Thoracic aorta (tissue), 2 donors: ENCODE results near the gene RALGPS2. TPM values are rescaled to one million over a fixed set of nuclear protein-coding genes. Genes with fewer than 3 reads are reported as not detected.

ENCODE experiments used
- ATAC-seq: fragments of 150-250 bp; one replicate; pipeline ENCODE4 v1.8.0; 2017; ENCODE audit warnings: low read depth; ENCODE audit not compliant: insufficient number of reproducible peaks, low FRiP score
- DNase-seq: peaks from one replicate; pipeline ENCODE4 v3.0.0-alpha.2; 2020; ENCODE audit warnings: low spot score
- H3K27ac ChIP-seq, 2 donors: fragments of 200-600 bp; sonication (generic); 1 replicate in 1 of 2; 2 replicates in 1 of 2; pipeline ENCODE4 v1.5.1; 2016; ENCODE audit warnings: mild to moderate bottlenecking in 2 of 2, moderate library complexity in 2 of 2
- H3K27me3 ChIP-seq: fragments of 200-600 bp; sonication (generic); replicated peaks from 2 replicates; pipeline ENCODE4 v1.6.0; 2016; ENCODE audit warnings: mild to moderate bottlenecking; ENCODE audit not compliant: insufficient read depth
- H3K36me3 ChIP-seq: fragments of 200-600 bp; sonication (generic); one replicate; pipeline ENCODE4 v1.5.1; 2016
- H3K4me1 ChIP-seq, 2 donors: fragments of 200-600 bp; sonication (generic); 1 replicate in 1 of 2; 2 replicates in 1 of 2; pipeline versions ENCODE4 v1.5.1 to v1.6.0; 2016; ENCODE audit warnings: low read depth in 2 of 2, mild to moderate bottlenecking in 1 of 2; ENCODE audit not compliant: control insufficient read depth in 1 of 2
- H3K4me3 ChIP-seq: fragments of 200-600 bp; sonication (generic); 2 replicates; pipeline ENCODE4 v1.5.1; 2016; ENCODE audit warnings: mild to moderate bottlenecking
- H3K9me3 ChIP-seq: fragments of 200-600 bp; sonication (generic); 2 replicates; pipeline ENCODE4 v1.5.1; 2016
- total RNA-seq, 2 donors: library from RNA; depleted of rRNA; stranded (reverse); fragments of >200 nt; gene quantifications; one replicate each; pipeline versions ENCODE4 v1.1.0 to v1.2.3, GENCODE V29; 2016
- TF ChIP-seq, protein P1 (sequence below): fragments of 200-600 bp; sonication (generic); IDR thresholded peaks from one replicate; pipeline ENCODE4 v1.5.1; 2019; ENCODE audit warnings: antibody characterized with exemption

Gene RALGPS2
- total RNA-seq, 2 donors from 2014 or later: 4.9 to 9.5 TPM

DNA sequence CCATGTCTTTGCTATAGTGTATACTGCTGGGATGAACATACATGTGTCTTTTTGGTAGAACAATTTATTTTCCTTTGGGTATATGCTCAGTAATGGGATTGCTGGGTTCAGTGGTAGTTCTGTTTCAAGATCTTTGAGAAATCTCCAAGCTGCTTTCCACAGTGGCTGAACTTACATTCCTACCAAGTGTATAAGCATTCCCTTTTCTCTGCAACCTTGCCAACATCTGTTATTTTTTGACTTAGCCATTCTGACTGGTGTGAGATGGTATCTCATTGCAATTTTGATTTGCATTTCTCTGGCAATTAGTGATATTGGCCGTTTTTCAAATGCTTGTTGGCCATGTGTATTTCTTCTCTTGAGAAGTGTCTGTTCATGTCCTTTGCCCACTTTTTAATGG, 183.3 kb downstream of the RALGPS2 start:
- Histone ChIP-seq H3K27me3 (no peaks in the 10 kb centered on the region), H3K36me3 (no peaks in the 10 kb centered on the region), H3K4me3 (no peak overlapping the region), H3K9me3 (no peaks in the 10 kb centered on the region), H3K4me1 (no peaks in the 10 kb centered on the region), H3K27ac (no peak overlapping the region)
- TF ChIP-seq, protein P1, sequence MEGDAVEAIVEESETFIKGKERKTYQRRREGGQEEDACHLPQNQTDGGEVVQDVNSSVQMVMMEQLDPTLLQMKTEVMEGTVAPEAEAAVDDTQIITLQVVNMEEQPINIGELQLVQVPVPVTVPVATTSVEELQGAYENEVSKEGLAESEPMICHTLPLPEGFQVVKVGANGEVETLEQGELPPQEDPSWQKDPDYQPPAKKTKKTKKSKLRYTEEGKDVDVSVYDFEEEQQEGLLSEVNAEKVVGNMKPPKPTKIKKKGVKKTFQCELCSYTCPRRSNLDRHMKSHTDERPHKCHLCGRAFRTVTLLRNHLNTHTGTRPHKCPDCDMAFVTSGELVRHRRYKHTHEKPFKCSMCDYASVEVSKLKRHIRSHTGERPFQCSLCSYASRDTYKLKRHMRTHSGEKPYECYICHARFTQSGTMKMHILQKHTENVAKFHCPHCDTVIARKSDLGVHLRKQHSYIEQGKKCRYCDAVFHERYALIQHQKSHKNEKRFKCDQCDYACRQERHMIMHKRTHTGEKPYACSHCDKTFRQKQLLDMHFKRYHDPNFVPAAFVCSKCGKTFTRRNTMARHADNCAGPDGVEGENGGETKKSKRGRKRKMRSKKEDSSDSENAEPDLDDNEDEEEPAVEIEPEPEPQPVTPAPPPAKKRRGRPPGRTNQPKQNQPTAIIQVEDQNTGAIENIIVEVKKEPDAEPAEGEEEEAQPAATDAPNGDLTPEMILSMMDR: no peak
- ATAC-seq (no peak), DNase-seq (no peak)

DNA sequence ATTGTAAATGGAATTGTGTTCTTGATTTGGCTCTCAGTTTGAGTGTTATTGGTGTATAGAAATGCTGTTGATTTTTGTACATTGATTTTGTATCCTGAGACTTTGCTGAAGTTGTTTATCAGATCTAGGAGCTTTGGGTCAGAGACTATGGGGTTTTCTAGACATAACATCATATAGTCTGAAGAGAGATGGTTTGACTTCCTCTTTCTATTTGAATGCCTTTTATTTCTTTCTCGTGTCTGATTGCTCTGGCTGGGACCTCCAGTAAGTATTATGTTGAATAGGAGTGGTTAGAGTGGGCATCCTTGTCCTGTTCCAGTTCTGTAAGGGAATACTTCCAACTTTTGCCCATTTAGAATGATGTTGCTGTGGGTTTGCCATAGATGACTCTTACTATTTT, 185.0 kb downstream of the RALGPS2 start:
- Histone ChIP-seq H3K4me3 (no peak overlapping the region), H3K27me3 (no peaks in the 10 kb centered on the region), H3K36me3 (no peaks in the 10 kb centered on the region), H3K4me1 (no peaks in the 10 kb centered on the region), H3K9me3 (no peaks in the 10 kb centered on the region), H3K27ac (no peak overlapping the region)
- TF ChIP-seq, protein P1: no peak
- DNase-seq (no peak), ATAC-seq (no peak)

DNA sequence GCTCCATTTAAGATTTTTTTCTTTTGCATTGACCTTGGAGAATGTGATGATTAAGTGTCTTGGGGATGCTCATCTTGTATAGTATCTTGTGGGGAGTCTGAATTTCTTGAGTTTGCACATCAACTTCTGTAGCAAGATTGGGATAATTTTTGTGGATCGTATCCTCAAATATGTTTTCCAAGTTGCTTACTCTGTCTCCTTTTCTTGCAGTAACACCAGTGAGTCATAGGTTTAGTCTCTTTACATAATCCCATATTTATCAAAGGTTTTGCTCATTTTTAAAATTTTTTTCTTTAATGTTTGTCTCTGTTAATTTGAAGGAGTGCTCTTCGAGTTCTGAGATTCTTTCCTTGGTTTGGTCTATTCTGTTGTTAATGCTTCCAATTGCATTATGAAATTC, 187.6 kb downstream of the RALGPS2 start:
- Histone ChIP-seq H3K27me3 (no peaks in the 10 kb centered on the region), H3K4me1 (no peaks in the 10 kb centered on the region), H3K27ac (no peak overlapping the region), H3K4me3 (no peak overlapping the region), H3K36me3 (no peaks in the 10 kb centered on the region), H3K9me3 (no peaks in the 10 kb centered on the region)
- TF ChIP-seq, protein P1: no peak
- no peak for ATAC-seq
- no peak for DNase-seq

- Histone ChIP-seq H3K9me3 (no peaks in the 10 kb centered on the region), H3K4me3 (no peak overlapping the region), H3K27me3 (no peaks in the 10 kb centered on the region), H3K4me1 (no peaks in the 10 kb centered on the region), H3K36me3 (no peaks in the 10 kb centered on the region), H3K27ac (no peak overlapping the region)
- no peak for ATAC-seq
- no peak for DNase-seq
- TF ChIP-seq, protein P1: no peak
These were observed 191.6 kb downstream of the RALGPS2 start for GRCh38 chr1:178916448-178917174.

DNA sequence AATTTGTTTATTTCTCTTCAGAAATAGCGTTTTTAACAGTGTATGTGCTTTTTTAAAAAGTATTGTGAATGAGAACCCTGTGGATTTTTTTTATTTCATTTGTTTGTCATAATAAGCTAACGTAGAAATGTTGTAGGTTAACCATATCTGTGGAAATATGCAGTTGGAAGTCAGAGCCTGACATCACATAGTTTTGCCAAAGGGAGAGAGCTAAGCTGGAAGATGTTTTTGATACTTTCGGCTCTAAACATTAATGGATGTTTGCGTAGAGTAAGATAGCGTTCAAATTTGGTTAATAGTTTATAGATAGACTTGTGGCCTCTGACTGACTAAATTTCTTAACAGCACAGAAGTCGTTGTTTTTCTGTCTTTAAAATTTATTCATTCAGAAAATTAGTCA, 193.3 kb downstream of the RALGPS2 start:
- Histone ChIP-seq H3K27me3 (no peaks in the 10 kb centered on the region), H3K9me3 (no peaks in the 10 kb centered on the region), H3K36me3 (no peaks in the 10 kb centered on the region), H3K27ac (no peak overlapping the region), H3K4me1 (no peaks in the 10 kb centered on the region), H3K4me3 (no peak overlapping the region)
- DNase-seq (no peak), ATAC-seq (no peak)
- TF ChIP-seq, protein P1: no peak
